ENCODE results near the gene EPHB6. TPM values are rescaled to one million over a fixed set of nuclear protein-coding genes. Genes with fewer than 3 reads are reported as not detected.

EPHB6 gene
- total RNA-seq, 1 experiment from 2014 or later: 12.6 TPM

- Histone ChIP-seq H3K9me3 (ENCODE audit: control insufficient read depth in 1 of 2, insufficient read depth in 1 of 2, low read depth in 1 of 2, low read length in 2 of 2) (no peaks in the 10 kb centered on the region), H3K9me2 (ENCODE audit: insufficient read depth) (no peaks in the 10 kb centered on the region), H3K9ac (ENCODE audit: low read length) (no peak overlapping the region), H4K20me1 (ENCODE audit: insufficient read depth) (no peaks in the 10 kb centered on the region), H2AFZ (ENCODE audit: low read depth, low read length, poor library complexity, severe bottlenecking) (no peak overlapping the region), H3K27me3 (ENCODE audit: insufficient read depth, low read length) (peaks cover 6% of the 10 kb centered on the region; the same call in 1 of the 2 replicates), H3K79me2 (ENCODE audit: insufficient read depth, low read length) (no peaks in the 10 kb centered on the region), H3K4me3 (replicated peaks in 1 of 2; ENCODE audit: low read depth in 1 of 2, low read length in 2 of 2) (no peak overlapping the region), H3K4me2 (ENCODE audit: low read length) (no peak overlapping the region), H3K4me1 (ENCODE audit: control insufficient read depth in 1 of 2, insufficient read depth in 2 of 2, low read length in 2 of 2) (no peaks in the 10 kb centered on the region), H3K36me3 (ENCODE audit: control insufficient read depth in 1 of 2, insufficient read depth in 2 of 2, low read length in 2 of 2) (no peaks in the 10 kb centered on the region), H3K27ac (ENCODE audit: low read depth, low read length) (no peak overlapping the region)
- no peak for ATAC-seq
- TF ChIP-seq EZH2phosphoT487 (IDR thresholded peaks at IDR 0.05; ENCODE audit: borderline replicate concordance) (no peak), ELF1 (IDR thresholded peaks at IDR 0.05; ENCODE audit: borderline replicate concordance, low read depth) (no peak), POLR2A (IDR thresholded peaks at IDR 0.05; ENCODE audit: borderline replicate concordance, extremely low read depth, insufficient read depth, insufficient read length) (no peak), EZH2 (IDR thresholded peaks at IDR 0.05) (no peak), EGR1 (IDR thresholded peaks at IDR 0.05; ENCODE audit: low read depth) (no peak), ATF3 (IDR thresholded peaks at IDR 0.05) (no peak), SP1 (IDR thresholded peaks at IDR 0.05; ENCODE audit: low read depth) (no peak), ZFX (IDR thresholded peaks at IDR 0.05) (no peak)
- intact Hi-C loops (cut with micrococcal nuclease): no loop called here
- RAD21 ChIA-PET (ENCODE audit: low non-redundant PET in 1 of 2, low total read pairs in 2 of 2, uncharacterized antibody in 2 of 2, unreplicated experiment in 2 of 2): no interaction called here
- no TSS peak for BruUV-seq (replicated peaks)
- POLR2A ChIA-PET: no interaction called here
- DNase-seq (ENCODE audit: low read depth, low spot score): no peak
- CTCF ChIA-PET: interaction anchor here (3.1 kb wide), 1 partner anchor 121 kb away, joined by 10 read pairs; no protein-coding TSS in a partner anchor
Observed at GRCh38 chr7:142878315-142878714, 23.4 kb downstream of the EPHB6 start.

GRCh38 chr7:142879060-142879459, 24.2 kb downstream of the EPHB6 start:
- ATAC-seq (no peak), DNase-seq (ENCODE audit: low read depth, low spot score) (no peak)
- H3K36me3 ChIP-seq (ENCODE audit: control insufficient read depth in 1 of 2, insufficient read depth in 2 of 2, low read length in 2 of 2): no peaks in the 10 kb centered on the region
- H3K79me2 ChIP-seq (ENCODE audit: insufficient read depth, low read length): no peaks in the 10 kb centered on the region
- ChIA-PET CTCF (interaction anchor here (0.9 to 3.4 kb wide), 5 partner anchors 31 to 336 kb away, joined by 3 to 38 read pairs (median 10); no protein-coding TSS in a partner anchor), RAD21 (ENCODE audit: low non-redundant PET in 1 of 2, low total read pairs in 2 of 2, uncharacterized antibody in 2 of 2, unreplicated experiment in 2 of 2) (interaction anchor here in 1 of 2 experiments (1.0 kb wide), 1 partner anchor 82 kb away, joined by 3 read pairs; no protein-coding TSS in a partner anchor), POLR2A (no interaction called here)
- intact Hi-C loops (cut with micrococcal nuclease): no loop called here
- H3K4me3 ChIP-seq (replicated peaks in 1 of 2; ENCODE audit: low read depth in 1 of 2, low read length in 2 of 2): no peak overlapping the region
- H3K4me2 ChIP-seq (ENCODE audit: low read length): no peak overlapping the region
- H3K27me3 ChIP-seq (ENCODE audit: insufficient read depth, low read length): peaks cover 6% of the 10 kb centered on the region; the same call in 1 of the 2 replicates
- no peak overlapping the region for H3K27ac ChIP-seq (ENCODE audit: low read depth, low read length)
- no peaks in the 10 kb centered on the region for H3K9me2 ChIP-seq (ENCODE audit: insufficient read depth)
- no peaks in the 10 kb centered on the region for H3K4me1 ChIP-seq (ENCODE audit: control insufficient read depth in 1 of 2, insufficient read depth in 2 of 2, low read length in 2 of 2)
- H3K9me3 ChIP-seq (ENCODE audit: control insufficient read depth in 1 of 2, insufficient read depth in 1 of 2, low read depth in 1 of 2, low read length in 2 of 2): no peaks in the 10 kb centered on the region
- H4K20me1 ChIP-seq (ENCODE audit: insufficient read depth): no peaks in the 10 kb centered on the region
- H2AFZ ChIP-seq (ENCODE audit: low read depth, low read length, poor library complexity, severe bottlenecking): no peak overlapping the region
- BruUV-seq (replicated peaks): no TSS peak
- no peak overlapping the region for H3K9ac ChIP-seq (ENCODE audit: low read length)
- TF ChIP-seq POLR2A (IDR thresholded peaks at IDR 0.05; ENCODE audit: borderline replicate concordance, extremely low read depth, insufficient read depth, insufficient read length) (no peak), POLR2AphosphoS5 (IDR thresholded peaks at IDR 0.05; ENCODE audit: low read depth, low read length) (no peak)
